ENCODE data around the gene ZNF106. TPM values are rescaled to one million over a fixed set of nuclear protein-coding genes. Genes with fewer than 3 reads are reported as not detected.

Gene ZNF106
- total RNA-seq, 2 donors from 2014 or later = 42.1 to 46.2 TPM

DNA sequence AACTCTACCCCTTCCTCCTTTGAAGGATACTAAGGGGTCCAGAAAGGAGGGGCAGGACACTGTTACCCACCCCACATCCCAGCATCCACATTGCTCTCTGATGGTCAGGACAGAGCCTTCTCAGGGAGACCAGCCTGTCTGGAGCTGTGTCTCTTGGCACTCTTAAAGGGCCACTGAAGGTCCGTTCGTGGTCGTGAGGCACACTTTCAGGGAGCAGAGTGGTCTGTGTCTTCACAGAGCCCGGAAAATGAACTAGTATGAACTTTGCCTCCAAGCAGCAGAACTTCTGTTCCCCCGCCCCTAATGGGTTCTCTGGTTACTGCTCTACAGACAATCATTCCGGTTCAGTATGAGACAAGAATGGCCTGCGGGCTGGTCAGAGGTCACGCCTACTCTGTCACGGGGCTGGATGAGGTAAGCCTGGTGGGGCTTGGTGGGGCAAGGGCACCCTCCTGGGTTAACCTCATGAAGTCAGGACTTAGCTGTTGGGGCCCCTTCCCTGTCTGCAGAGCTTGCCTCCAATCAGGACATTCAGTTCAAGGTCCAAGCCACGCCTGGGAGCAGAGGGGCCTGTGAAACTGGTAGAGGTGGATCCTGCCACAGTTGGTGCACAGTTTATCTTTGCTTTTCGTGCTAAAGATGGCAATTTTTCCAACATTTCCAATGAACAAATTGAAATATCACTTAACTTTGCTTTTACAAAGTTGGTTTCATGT, 98.5 kb downstream of the ZNF106 start:
- peak overlapping the region; percentile 35 for H3K27ac Mint-ChIP-seq
- H3K4me3 Mint-ChIP-seq = no peak overlapping the region
- H3K27me3 Mint-ChIP-seq (ENCODE audit: insufficient read depth) = no peaks in the 10 kb centered on the region
- no peak for DNase-seq
- H3K4me1 ChIP-seq (ENCODE audit: control insufficient read depth, insufficient read depth, low read length) = no peaks in the 10 kb centered on the region
- 90 to 94% methylated on average over 11 of the region's 11 CpGs for WGBS, 2 experiments (ENCODE audit: insufficient coverage in 1 of 2, insufficient read length in 1 of 2)
- TF ChIP-seq, protein P1, sequence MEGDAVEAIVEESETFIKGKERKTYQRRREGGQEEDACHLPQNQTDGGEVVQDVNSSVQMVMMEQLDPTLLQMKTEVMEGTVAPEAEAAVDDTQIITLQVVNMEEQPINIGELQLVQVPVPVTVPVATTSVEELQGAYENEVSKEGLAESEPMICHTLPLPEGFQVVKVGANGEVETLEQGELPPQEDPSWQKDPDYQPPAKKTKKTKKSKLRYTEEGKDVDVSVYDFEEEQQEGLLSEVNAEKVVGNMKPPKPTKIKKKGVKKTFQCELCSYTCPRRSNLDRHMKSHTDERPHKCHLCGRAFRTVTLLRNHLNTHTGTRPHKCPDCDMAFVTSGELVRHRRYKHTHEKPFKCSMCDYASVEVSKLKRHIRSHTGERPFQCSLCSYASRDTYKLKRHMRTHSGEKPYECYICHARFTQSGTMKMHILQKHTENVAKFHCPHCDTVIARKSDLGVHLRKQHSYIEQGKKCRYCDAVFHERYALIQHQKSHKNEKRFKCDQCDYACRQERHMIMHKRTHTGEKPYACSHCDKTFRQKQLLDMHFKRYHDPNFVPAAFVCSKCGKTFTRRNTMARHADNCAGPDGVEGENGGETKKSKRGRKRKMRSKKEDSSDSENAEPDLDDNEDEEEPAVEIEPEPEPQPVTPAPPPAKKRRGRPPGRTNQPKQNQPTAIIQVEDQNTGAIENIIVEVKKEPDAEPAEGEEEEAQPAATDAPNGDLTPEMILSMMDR (conservative IDR thresholded peaks at IDR 0.05) = no peak
- no peak overlapping the region for H3K9ac ChIP-seq (ENCODE audit: extremely low read depth, low read length, poor library complexity, severe bottlenecking)
- H3K27ac ChIP-seq (ENCODE audit: low read depth, low read length) = no peak overlapping the region
- H3K36me3 ChIP-seq (ENCODE audit: control insufficient read depth, insufficient read depth, low read length) = no peaks in the 10 kb centered on the region
- H3K27me3 ChIP-seq (ENCODE audit: control insufficient read depth, insufficient read depth, low read length, poor library complexity, severe bottlenecking) = no peaks in the 10 kb centered on the region
- H3K9me3 ChIP-seq (ENCODE audit: control insufficient read depth, low read length) = no peaks in the 10 kb centered on the region
- H3K36me3 Mint-ChIP-seq (ENCODE audit: low read depth) = no peaks in the 10 kb centered on the region
- no peak overlapping the region for H3K4me3 ChIP-seq (ENCODE audit: low read length)
- H3K9me3 Mint-ChIP-seq = no peaks in the 10 kb centered on the region
- peaks cover 4% of the 10 kb centered on the region for H3K4me1 Mint-ChIP-seq

DNA sequence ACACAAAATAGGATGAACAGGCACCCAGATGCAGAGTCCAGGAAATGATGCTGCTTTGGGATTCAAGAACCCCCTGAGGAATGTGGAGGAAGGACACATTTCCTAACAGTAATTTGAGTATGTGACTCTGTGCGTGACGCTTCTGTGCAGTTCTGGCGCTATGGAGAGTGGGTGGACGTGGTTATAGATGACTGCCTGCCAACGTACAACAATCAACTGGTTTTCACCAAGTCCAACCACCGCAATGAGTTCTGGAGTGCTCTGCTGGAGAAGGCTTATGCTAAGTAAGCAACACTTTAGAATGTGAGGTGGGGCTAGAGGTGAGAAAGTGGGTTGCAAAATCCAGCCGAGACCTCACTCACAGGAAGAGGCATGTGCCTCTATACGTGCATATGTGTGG, 103.3 kb downstream of the ZNF106 start:
- Mint-ChIP-seq H3K4me3 (no peak overlapping the region), H3K36me3 (ENCODE audit: low read depth) (no peaks in the 10 kb centered on the region), H3K27me3 (ENCODE audit: insufficient read depth) (no peaks in the 10 kb centered on the region), H3K27ac (no peak overlapping the region), H3K9me3 (no peaks in the 10 kb centered on the region), H3K4me1 (peaks cover 12% of the 10 kb centered on the region)
- H3K9me3 ChIP-seq (ENCODE audit: control insufficient read depth, low read length) = no peaks in the 10 kb centered on the region
- WGBS, 2 experiments (ENCODE audit: insufficient coverage in 1 of 2, insufficient read length in 1 of 2) = 94 to 96% methylated on average over 7 to 8 of the region's 8 CpGs
- TF ChIP-seq, protein P1 (conservative IDR thresholded peaks at IDR 0.05) = no peak
- no peaks in the 10 kb centered on the region for H3K4me1 ChIP-seq (ENCODE audit: control insufficient read depth, insufficient read depth, low read length)
- H3K4me3 ChIP-seq (ENCODE audit: low read length) = no peak overlapping the region
- H3K9ac ChIP-seq (ENCODE audit: extremely low read depth, low read length, poor library complexity, severe bottlenecking) = no peak overlapping the region
- no peaks in the 10 kb centered on the region for H3K36me3 ChIP-seq (ENCODE audit: control insufficient read depth, insufficient read depth, low read length)
- H3K27me3 ChIP-seq (ENCODE audit: control insufficient read depth, insufficient read depth, low read length, poor library complexity, severe bottlenecking) = no peaks in the 10 kb centered on the region
- DNase-seq = no peak
- H3K27ac ChIP-seq (ENCODE audit: low read depth, low read length) = no peak overlapping the region

DNA sequence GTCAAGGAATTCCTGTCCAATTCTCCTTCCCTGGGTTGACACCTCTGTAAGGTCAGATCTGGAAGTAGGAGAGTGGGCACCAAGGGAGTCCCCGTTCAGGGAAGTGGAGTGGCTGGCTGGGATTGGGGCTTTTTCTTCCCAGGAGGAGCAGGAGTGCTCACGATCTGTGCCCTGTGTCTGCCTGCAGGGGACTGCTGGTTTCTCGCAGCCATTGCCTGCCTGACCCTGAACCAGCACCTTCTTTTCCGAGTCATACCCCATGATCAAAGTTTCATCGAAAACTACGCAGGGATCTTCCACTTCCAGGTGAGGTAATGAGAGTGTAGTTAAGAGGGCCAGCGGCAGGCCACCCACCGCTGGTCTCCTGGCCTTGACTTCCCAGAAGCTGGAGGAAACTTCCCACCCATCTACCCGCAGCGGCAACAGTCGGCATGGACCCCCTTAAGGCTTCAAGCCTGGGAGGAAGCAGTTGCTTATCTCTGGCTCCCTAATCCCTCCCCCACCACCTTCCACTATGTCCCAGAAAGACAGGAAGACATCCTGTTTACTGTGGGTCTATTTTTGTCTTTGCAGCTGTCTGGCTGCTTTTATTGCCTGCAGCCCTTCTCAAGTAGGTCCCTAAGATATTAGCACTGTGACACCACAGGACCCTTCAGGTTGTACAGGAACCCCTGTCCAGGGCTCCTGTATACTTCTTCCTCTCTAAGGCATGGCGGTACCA, 104.8 kb downstream of the ZNF106 start:
- H3K27ac ChIP-seq (ENCODE audit: low read depth, low read length) = no peak overlapping the region
- 80 to 96% methylated on average over 4 to 12 of the region's 12 CpGs for WGBS, 2 experiments (ENCODE audit: insufficient coverage in 1 of 2, insufficient read length in 1 of 2)
- no peaks in the 10 kb centered on the region for H3K36me3 ChIP-seq (ENCODE audit: control insufficient read depth, insufficient read depth, low read length)
- no peak overlapping the region for H3K4me3 ChIP-seq (ENCODE audit: low read length)
- DNase-seq = no peak
- Mint-ChIP-seq H3K36me3 (ENCODE audit: low read depth) (no peaks in the 10 kb centered on the region), H3K9me3 (no peaks in the 10 kb centered on the region), H3K27me3 (ENCODE audit: insufficient read depth) (peaks cover 3% of the 10 kb centered on the region), H3K4me3 (no peak overlapping the region), H3K27ac (no peak overlapping the region), H3K4me1 (peaks cover 12% of the 10 kb centered on the region)
- H3K9me3 ChIP-seq (ENCODE audit: control insufficient read depth, low read length) = no peaks in the 10 kb centered on the region
- TF ChIP-seq, protein P1 (conservative IDR thresholded peaks at IDR 0.05) = no peak
- H3K4me1 ChIP-seq (ENCODE audit: control insufficient read depth, insufficient read depth, low read length) = no peaks in the 10 kb centered on the region
- no peak overlapping the region for H3K9ac ChIP-seq (ENCODE audit: extremely low read depth, low read length, poor library complexity, severe bottlenecking)
- H3K27me3 ChIP-seq (ENCODE audit: control insufficient read depth, insufficient read depth, low read length, poor library complexity, severe bottlenecking) = no peaks in the 10 kb centered on the region

Measured in endodermal cell (in vitro differentiated cells).